PC-9 (cell line): ENCODE results near the gene VPS8. TPM values are rescaled to one million over a fixed set of nuclear protein-coding genes. Genes with fewer than 3 reads are reported as not detected.

Experiments used
- BruUV-seq: library from RNA; stranded (reverse); fragments of 400-500 nt; replicated peaks from 2 replicates; lab custom pipeline; 2021; lab: Mats Ljungman, UMichigan
- CTCF ChIA-PET: fragments of 300-600 bp; sonication (Branson Sonifier 250); formaldehyde crosslinking; loops from one replicate; lab custom pipeline; 2022; ENCODE audit warnings: antibody characterized with exemption; lab: Charles Lee
- POLR2A ChIA-PET: fragments of 300-600 bp; sonication (Branson Sonifier 250); formaldehyde crosslinking; loops from one replicate; lab custom pipeline; 2022; ENCODE audit warnings: antibody characterized with exemption; ENCODE audit not compliant: unreplicated experiment; lab: Charles Lee
- DNase-seq, 2 experiments: peaks; one replicate each; pipeline versions ENCODE4 v3.0.0 to v3.0.0-alpha.2; 2015 to 2022; ENCODE audit warnings: mixed read lengths in 1 of 2
- H2AFZ ChIP-seq: fragments of 200-600 bp; sonication (generic); 2 replicates; pipeline ENCODE4 v1.8.1; 2017; ENCODE audit warnings: antibody characterized with exemption
- H3F3A ChIP-seq: fragments of 200-600 bp; sonication (generic); 2 replicates; pipeline ENCODE4 v1.8.1; 2017; ENCODE audit warnings: antibody characterized with exemption, mild to moderate bottlenecking, low read depth; ENCODE audit not compliant: insufficient read depth
- H3K27ac ChIP-seq: fragments of 200-600 bp; sonication (generic); 2 replicates; pipeline ENCODE4 v1.6.1; 2016; ENCODE audit warnings: mixed run types
- H3K27me3 ChIP-seq: fragments of 200-600 bp; sonication (generic); 2 replicates; pipeline ENCODE4 v1.6.1; 2016; ENCODE audit warnings: low read depth, mixed run types; ENCODE audit not compliant: insufficient read depth
- H3K36me3 ChIP-seq: fragments of 200-600 bp; sonication (generic); 2 replicates; pipeline ENCODE4 v1.6.1; 2016; ENCODE audit warnings: low read depth, mixed run types
- H3K4me1 ChIP-seq: fragments of 200-600 bp; sonication (generic); replicated peaks from 2 replicates; pipeline ENCODE4 v1.6.1; 2016; ENCODE audit warnings: mixed run types; ENCODE audit not compliant: insufficient read depth
- H3K4me2 ChIP-seq: fragments of 200-600 bp; sonication (generic); 2 replicates; pipeline ENCODE4 v1.6.1; 2017; ENCODE audit warnings: mixed run types
- H3K4me3 ChIP-seq: fragments of 200-600 bp; sonication (generic); 2 replicates; pipeline ENCODE4 v1.6.1; 2016; ENCODE audit warnings: mixed run types
- H3K79me2 ChIP-seq: fragments of 200-600 bp; sonication (generic); 2 replicates; pipeline ENCODE4 v1.6.1; 2017; ENCODE audit warnings: low read depth, mixed run types
- H3K9me2 ChIP-seq: fragments of 200-600 bp; sonication (generic); 2 replicates; pipeline ENCODE4 v1.8.1; 2017; ENCODE audit warnings: mild to moderate bottlenecking; ENCODE audit not compliant: insufficient read depth
- H3K9me3 ChIP-seq: fragments of 200-600 bp; sonication (generic); 2 replicates; pipeline ENCODE4 v1.8.1; 2016; ENCODE audit warnings: low read depth; ENCODE audit not compliant: insufficient read depth
- H4K20me1 ChIP-seq: fragments of 200-600 bp; sonication (generic); 2 replicates; pipeline ENCODE4 v1.8.1; 2017; ENCODE audit not compliant: insufficient read depth
- CTCF ChIP-seq: fragments of 200-600 bp; sonication (generic); conservative IDR thresholded peaks from 2 replicates; pipeline ENCODE4 v1.6.1; 2017; ENCODE audit warnings: mixed run types, antibody characterized with exemption, mild to moderate bottlenecking, moderate library complexity
- EZH2 ChIP-seq: fragments of 200-600 bp; sonication (generic); IDR thresholded peaks from 2 replicates; pipeline ENCODE4 v1.8.0; 2017; ENCODE audit warnings: antibody characterized with exemption, low read depth
- intact Hi-C: fragments of 100-400 bp; cut with micrococcal nuclease; formaldehyde crosslinking; loops from one replicate; pipeline ENCODE4 v1.10.0; 2022; ENCODE audit not compliant: unreplicated experiment
- total RNA-seq: library from RNA; stranded (reverse); gene quantifications from 2 replicates; pipeline ENCODE4 v1.2.3, GENCODE V29; 2021

VPS8 gene
- total RNA-seq, 1 experiment from 2014 or later, result 80.8 TPM

- Histone ChIP-seq H3K9me2 (no peaks in the 10 kb centered on the region), H3K4me2 (no peak overlapping the region), H3K27ac (no peak overlapping the region), H4K20me1 (no peaks in the 10 kb centered on the region), H3K4me3 (no peak overlapping the region), H3K36me3 (no peaks in the 10 kb centered on the region), H3K27me3 (peaks cover 27% of the 10 kb centered on the region; the same call in 1 of the 2 replicates), H3K4me1 (no peaks in the 10 kb centered on the region), H3F3A (no peaks in the 10 kb centered on the region), H2AFZ (no peak overlapping the region), H3K79me2 (no peaks in the 10 kb centered on the region), H3K9me3 (no peaks in the 10 kb centered on the region)
- TF ChIP-seq EZH2, result no peak
- no peak for TF ChIP-seq CTCF
- intact Hi-C loops, result no loop called here
- ChIA-PET CTCF (no interaction called here), POLR2A (no interaction called here)
- no TSS peak for BruUV-seq
- DNase-seq, result no peak
These were observed 40.5 kb upstream of the VPS8 start for GRCh38 chr3:184771301-184772127.

GRCh38 chr3:184772667-184773272 is 39.2 kb upstream of the VPS8 start:
- CTCF ChIA-PET, result interaction anchor here (0.9 kb wide), 1 partner anchor 212 kb away, joined by 4 read pairs; no protein-coding TSS in a partner anchor

More at GRCh38 chr3:184772667-184773272, 39.2 kb upstream of the VPS8 start:
- TF ChIP-seq CTCF (no peak), EZH2 (no peak)
- no peaks in the 10 kb centered on the region for H3K4me1 ChIP-seq
- peaks cover 27% of the 10 kb centered on the region; the same call in 1 of the 2 replicates for H3K27me3 ChIP-seq
- POLR2A ChIA-PET, result no interaction called here
- no peaks in the 10 kb centered on the region for H4K20me1 ChIP-seq
- H3K27ac ChIP-seq, result no peak overlapping the region
- BruUV-seq, result no TSS peak
- H3K4me3 ChIP-seq, result no peak overlapping the region
- intact Hi-C loops, result no loop called here
- DNase-seq, result no peak
- no peaks in the 10 kb centered on the region for H3K36me3 ChIP-seq
- no peaks in the 10 kb centered on the region for H3K79me2 ChIP-seq
- H3K9me2 ChIP-seq, result no peaks in the 10 kb centered on the region
- no peak overlapping the region for H3K4me2 ChIP-seq
- H2AFZ ChIP-seq, result no peak overlapping the region
- H3K9me3 ChIP-seq, result no peaks in the 10 kb centered on the region
- no peaks in the 10 kb centered on the region for H3F3A ChIP-seq
